Dermis lymphatic vessel endothelial cell (primary cell): ENCODE results near the gene MRPL57. TPM values are rescaled to one million over a fixed set of nuclear protein-coding genes. Genes with fewer than 3 reads are reported as not detected.

ENCODE experiments used
- total RNA-seq: library from RNA; depleted of rRNA; stranded (reverse); fragments of >200 nt; gene quantifications from 2 replicates; pipeline ENCODE4 v1.2.1, GENCODE V29; 2014

MRPL57 gene
- total RNA-seq, result 19.0 and 19.1 TPM in 2 replicates

GRCh38 chr13:21176215-21176981 is at the start of gene MRPL57, which contains the start of gene SKA3:
TSS of gene MRPL57 (plus strand) at chr13:21176658. CDS start at chr13:21176917, 259 bp downstream.
TSS of gene SKA3 (minus strand) at chr13:21176552. CDS start at chr13:21176477, 75 bp downstream.

Other genes with a start within 250 kb of the MRPL57 start
- gene LATS2, start 115.1 kb upstream of the MRPL57 start, total RNA-seq, result 19.9 and 28.8 TPM in 2 replicates
- 36.8 and 47.6 TPM in 2 replicates for gene SAP18, start 36.5 kb upstream of the MRPL57 start, total RNA-seq
- gene SKA3, start 106 bp upstream of the MRPL57 start, total RNA-seq, result 3.0 and 4.2 TPM in 2 replicates